Panc1 (cell line): Measurements from ENCODE around the gene SLC6A20.

Experiments
- CTCF ChIP-seq: fragments of 450-650 bp; IDR thresholded peaks from 2 replicates; pipeline ENCODE4 v1.5.1; 2017; ENCODE audit warnings: mild to moderate bottlenecking
- POLR2AphosphoS5 ChIP-seq: IDR thresholded peaks from 2 replicates; pipeline ENCODE4 v1.6.1; 2012; ENCODE audit warnings: mild to moderate bottlenecking, low read depth, low read length, moderate library complexity
- REST ChIP-seq, 2 experiments: IDR thresholded peaks; 2 replicates each; pipeline ENCODE4 v1.6.1; 2011 to 2012; ENCODE audit warnings: low read depth in 2 of 2, control low read depth in 1 of 2, low read length in 1 of 2, mild to moderate bottlenecking in 1 of 2, moderate library complexity in 1 of 2; ENCODE audit not compliant: insufficient read depth in 1 of 2

GRCh38 chr3:45730409-45731154 is 65.8 kb downstream of the SLC6A20 start:
- TF ChIP-seq CTCF = no peak
- TF ChIP-seq POLR2AphosphoS5 = no peak
- no peak for TF ChIP-seq REST (IDR thresholded peaks at IDR 0.05; ENCODE audit: insufficient read depth in 1 of 2, low read depth in 2 of 2, low read length in 1 of 2)
